Panc1 (cell line): ENCODE data around the gene PTGIR.

ENCODE experiments used
- CTCF ChIP-seq: fragments of 450-650 bp; IDR thresholded peaks from 2 replicates; pipeline ENCODE4 v1.5.1; 2017; ENCODE audit warnings: mild to moderate bottlenecking
- POLR2AphosphoS5 ChIP-seq: IDR thresholded peaks from 2 replicates; pipeline ENCODE4 v1.6.1; 2012; ENCODE audit warnings: mild to moderate bottlenecking, low read depth, low read length, moderate library complexity
- REST ChIP-seq, 2 experiments: IDR thresholded peaks; 2 replicates each; pipeline ENCODE4 v1.6.1; 2011 to 2012; ENCODE audit warnings: low read depth in 2 of 2, control low read depth in 1 of 2, low read length in 1 of 2, mild to moderate bottlenecking in 1 of 2, moderate library complexity in 1 of 2; ENCODE audit not compliant: insufficient read depth in 1 of 2
- SIN3A ChIP-seq: IDR thresholded peaks from 2 replicates; pipeline ENCODE4 v1.6.1; 2012; ENCODE audit warnings: low read depth, mild to moderate bottlenecking, low read length, moderate library complexity, borderline replicate concordance; ENCODE audit not compliant: insufficient read depth
- TCF7L2 ChIP-seq: IDR thresholded peaks from 2 replicates; pipeline ENCODE4 v1.6.1; 2011; ENCODE audit warnings: mild to moderate bottlenecking, low read depth, low read length, inconsistent platforms

- no peak for TF ChIP-seq CTCF
- no peak for TF ChIP-seq SIN3A
- TF ChIP-seq POLR2AphosphoS5: no peak
- TF ChIP-seq TCF7L2: no peak
- no peak for TF ChIP-seq REST (IDR thresholded peaks at IDR 0.05; ENCODE audit: insufficient read depth in 1 of 2, low read depth in 2 of 2, low read length in 1 of 2)
Observed at GRCh38 chr19:46670813-46671212, 45.9 kb upstream of the PTGIR start.
